ENCODE data around the gene LHFPL3.

The LHFPL3 gene

GRCh38 chr7:104723001-104723400 lies 394.6 kb downstream of the LHFPL3 start:
- TF ChIP-seq CTCF (IDR thresholded peaks at IDR 0.05), result no peak

DNA sequence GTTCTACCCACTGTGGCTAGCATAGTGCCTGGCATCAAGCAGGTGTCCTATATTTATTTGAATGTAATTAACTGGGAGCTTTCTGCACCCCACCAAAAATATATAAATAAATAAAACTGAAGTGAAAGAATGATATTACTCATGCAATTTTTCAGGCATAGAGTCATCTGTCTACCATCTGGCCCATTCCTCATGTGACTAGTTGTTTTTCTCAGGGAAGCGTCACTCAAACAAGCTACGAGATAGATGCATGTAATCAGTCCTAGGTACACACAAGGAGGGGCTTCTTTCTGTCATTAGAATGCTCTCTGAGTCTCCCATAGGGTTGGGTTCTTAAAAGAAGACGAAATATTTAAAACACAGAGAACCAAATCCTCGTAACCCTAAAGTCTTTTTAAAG lies 430.1 kb downstream of the LHFPL3 start:
- TF ChIP-seq CTCF (IDR thresholded peaks at IDR 0.05), result no peak

- TF ChIP-seq CTCF (IDR thresholded peaks at IDR 0.05), result no peak
Observed at GRCh38 chr7:104761892-104762291, 433.5 kb downstream of the LHFPL3 start.

DNA sequence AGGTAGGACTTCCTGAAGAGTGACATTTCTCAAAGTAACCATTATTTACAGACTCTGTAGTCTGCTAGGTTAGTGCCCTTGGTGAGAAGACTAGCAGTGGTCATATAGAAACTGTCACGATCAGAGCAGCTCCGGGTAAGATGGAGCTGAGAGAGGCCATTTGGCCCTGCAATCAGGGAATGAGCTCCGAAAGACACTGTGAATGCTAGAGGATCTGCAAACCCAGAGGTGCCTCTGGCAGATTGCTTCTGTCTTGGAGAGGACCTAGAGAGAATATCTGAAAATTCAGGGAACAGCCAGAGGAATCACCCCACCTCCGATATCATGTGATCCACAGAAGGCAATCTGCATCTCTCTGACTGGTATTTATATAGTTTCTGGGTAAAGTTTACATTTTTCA lies 438.7 kb downstream of the LHFPL3 start:
- no peak for TF ChIP-seq CTCF (IDR thresholded peaks at IDR 0.05)

DNA sequence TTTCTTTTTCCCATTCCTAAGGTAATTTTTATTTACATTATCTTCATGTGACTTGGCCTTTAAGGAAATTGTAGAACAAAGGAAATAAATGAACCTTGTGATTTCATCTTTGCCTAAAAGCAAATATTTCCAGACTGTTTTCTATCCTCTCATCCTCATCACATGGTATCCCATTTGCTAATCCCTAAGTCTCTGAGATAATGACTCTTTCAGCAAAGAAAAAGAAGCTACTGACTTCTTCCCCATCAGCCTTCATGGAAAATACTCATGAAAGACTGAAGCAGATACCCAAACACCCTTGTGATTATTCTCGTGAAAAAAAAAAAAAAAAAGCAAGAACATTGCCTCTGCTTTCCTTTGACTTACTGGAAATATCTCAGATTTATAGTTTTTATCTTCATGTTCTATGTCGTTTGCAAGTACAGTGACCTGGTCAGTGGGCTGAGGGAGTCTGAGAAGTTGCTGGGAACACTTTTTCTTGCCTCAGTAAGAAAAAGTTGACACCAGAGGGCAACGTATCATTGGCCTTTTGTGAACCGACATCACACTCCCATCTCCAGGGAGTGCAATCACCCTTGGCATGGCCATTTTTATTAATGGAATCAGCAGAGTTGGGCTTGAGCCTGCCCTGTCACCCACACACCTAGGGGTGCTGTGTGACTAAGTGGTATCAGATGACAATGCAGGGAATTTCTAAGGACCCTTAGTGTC lies 439.6 kb downstream of the LHFPL3 start:
- no peak for TF ChIP-seq CTCF (IDR thresholded peaks at IDR 0.05)

GRCh38 chr7:104772405-104773345 lies 444.3 kb downstream of the LHFPL3 start:
- TF ChIP-seq CTCF (IDR thresholded peaks at IDR 0.05), result no peak

GRCh38 chr7:104773796-104774195 lies 445.4 kb downstream of the LHFPL3 start:
- TF ChIP-seq CTCF (IDR thresholded peaks at IDR 0.05), result no peak
